Right ventricle myocardium superior (tissue), 1 donor: Measurements from ENCODE around the gene COPZ2. TPM values are rescaled to one million over a fixed set of nuclear protein-coding genes. Genes with fewer than 3 reads are reported as not detected.

Experiments used
- ATAC-seq: fragments of 200-7000 bp; cut with Tn5 transposase; one replicate; pipeline ENCODE4 v1.9.1; 2020; ENCODE audit warnings: mild to moderate bottlenecking; ENCODE audit not compliant: poor library complexity
- DNase-seq: peaks from one replicate; pipeline ENCODE4 v3.0.0-alpha.2; 2020
- intact Hi-C: fragments of 100-400 bp; cut with DNase I; formaldehyde crosslinking; loops from one replicate; pipeline ENCODE4 v1.11.2; 2022
- total RNA-seq: library from RNA; stranded (reverse); fragmentation: NEBNext Ultra II Directional; extraction: Animal tissue kit (Norgen Biotek cat#: 25700); gene quantifications from one replicate; pipeline ENCODE4 v1.2.1, GENCODE V29; 2021
- donor health status: DM: no; HTN: yes; CAD: no; lungs with severe emphysema.

The COPZ2 gene
- total RNA-seq, 1 donor from 2014 or later, result 49.2 TPM

DNA sequence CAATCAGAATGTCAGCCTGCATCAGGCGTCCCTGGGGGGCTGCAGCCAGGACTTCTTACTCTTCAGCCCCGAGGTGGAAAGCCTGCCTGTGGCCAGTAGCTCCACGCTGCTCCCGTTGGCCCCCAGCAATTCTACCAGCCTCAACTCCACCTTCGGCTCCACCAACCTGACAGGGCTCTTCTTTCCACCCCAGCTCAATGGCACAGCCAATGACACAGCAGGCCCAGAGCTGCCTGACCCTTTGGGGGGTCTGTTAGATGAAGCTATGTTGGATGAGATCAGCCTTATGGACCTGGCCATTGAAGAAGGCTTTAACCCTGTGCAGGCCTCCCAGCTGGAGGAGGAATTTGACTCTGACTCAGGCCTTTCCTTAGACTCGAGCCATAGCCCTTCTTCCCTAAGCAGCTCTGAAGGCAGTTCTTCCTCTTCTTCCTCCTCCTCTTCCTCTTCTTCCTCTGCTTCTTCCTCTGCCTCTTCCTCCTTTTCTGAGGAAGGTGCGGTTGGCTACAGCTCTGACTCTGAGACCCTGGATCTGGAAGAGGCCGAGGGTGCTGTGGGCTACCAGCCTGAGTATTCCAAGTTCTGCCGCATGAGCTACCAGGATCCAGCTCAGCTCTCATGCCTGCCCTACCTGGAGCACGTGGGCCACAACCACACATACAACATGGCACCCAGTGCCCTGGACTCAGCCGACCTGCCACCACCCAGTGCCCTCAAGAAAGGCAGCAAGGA is 21.0 kb upstream of the COPZ2 start:
- no peak for ATAC-seq
- no peak for DNase-seq
- intact Hi-C loops, result no loop called here

DNA sequence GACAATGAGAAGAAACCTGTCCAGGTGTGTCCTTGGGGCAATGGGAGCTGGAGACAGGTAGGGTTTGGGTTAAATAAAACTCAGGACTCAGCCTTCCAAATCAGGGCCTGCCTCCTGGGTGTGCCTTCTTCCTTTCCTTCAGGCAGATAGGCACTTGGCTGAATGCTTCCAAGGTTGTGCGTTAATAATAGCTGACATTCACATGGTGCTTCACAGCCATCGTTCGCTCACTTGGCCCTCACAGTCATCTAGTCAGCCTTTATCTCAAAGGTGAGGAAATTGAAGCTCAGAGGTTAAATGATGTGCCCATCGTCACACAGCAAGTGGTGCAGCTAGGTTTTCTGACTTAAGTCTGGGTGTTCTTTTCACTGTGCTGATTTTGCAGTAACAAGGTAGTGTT is 20.0 kb upstream of the COPZ2 start:
- ATAC-seq (no peak), DNase-seq (no peak)
- intact Hi-C loops, result no loop called here

DNA sequence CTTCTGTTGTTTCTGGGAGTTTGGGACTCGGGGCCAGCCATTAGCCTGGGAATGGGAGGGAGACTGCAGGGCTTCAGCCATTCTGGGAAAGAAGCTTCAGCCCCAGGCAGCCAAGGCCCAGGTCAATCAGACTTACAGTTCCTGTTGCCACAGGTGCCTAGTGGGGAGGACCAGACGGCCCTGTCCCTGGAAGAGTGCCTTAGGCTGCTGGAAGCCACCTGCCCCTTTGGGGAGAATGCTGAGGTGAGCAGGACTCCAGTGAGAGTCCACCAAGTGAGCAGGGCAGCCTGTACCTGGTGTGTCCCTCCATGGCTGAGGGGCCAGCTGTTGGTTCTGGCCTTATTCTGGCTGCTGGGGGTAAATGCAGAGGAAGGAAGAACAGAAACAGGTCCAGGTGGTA is 19.3 kb upstream of the COPZ2 start:
- intact Hi-C loops, result no loop called here
- no peak for ATAC-seq

DNA sequence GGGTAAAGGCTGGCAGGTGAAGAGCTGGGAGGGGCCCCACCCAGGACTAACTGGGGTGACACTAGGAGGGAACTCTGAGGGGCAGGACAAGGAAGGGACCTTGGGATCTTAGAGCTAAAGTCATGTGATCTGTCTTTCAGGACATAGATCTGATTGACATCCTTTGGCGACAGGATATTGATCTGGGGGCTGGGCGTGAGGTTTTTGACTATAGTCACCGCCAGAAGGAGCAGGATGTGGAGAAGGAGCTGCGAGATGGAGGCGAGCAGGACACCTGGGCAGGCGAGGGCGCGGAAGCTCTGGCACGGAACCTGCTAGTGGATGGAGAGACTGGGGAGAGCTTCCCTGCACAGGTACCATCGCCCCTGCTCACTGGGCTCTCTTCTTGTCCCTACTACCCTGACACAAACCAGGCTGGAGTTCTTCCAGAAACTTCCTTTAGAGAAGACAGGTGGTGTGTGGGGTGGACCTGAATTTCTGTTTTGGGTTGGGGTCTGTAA is 18.7 kb upstream of the COPZ2 start:
- ATAC-seq (no peak), DNase-seq (no peak)

More for the DNA sequence above, 19.3 kb upstream of the COPZ2 start:
- no peak for DNase-seq

DNA sequence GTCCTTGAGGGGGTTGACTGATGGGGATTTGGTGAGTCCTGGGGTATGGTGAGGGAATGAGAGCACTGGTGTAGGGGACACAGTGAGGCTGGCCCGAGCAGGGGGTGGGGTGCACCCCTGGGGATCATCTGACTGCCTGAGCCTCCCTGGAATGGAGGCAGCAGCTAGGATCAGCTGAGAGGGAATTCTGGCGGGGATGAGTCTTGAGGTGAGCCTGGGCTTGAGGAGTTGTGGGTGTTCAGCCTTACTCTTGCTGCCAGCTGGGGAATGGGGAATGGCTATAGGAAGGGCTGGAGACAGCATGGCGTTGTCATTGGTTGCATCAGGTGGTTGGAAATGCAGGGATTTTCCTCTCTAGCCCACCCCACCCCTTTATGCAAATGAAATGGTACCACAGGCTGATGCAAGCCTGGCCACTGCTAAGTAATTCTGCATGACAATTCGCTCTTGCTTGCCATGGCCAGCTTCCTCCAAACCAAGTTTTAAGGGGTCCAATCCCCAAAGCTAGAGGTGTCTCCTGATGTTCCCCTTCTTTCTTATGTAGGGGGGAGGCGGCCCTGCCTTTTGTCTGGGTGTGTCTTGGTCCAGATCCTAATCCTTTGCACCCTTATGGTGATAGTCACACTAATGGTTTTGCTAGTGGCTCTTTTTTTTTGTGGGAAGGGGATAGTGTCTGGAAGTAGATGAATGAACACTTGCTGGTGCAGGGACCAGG is 18.1 kb upstream of the COPZ2 start:
- ATAC-seq, result no peak
- intact Hi-C loops, result no loop called here

More for the DNA sequence above, 18.7 kb upstream of the COPZ2 start:
- intact Hi-C loops, result no loop called here

DNA sequence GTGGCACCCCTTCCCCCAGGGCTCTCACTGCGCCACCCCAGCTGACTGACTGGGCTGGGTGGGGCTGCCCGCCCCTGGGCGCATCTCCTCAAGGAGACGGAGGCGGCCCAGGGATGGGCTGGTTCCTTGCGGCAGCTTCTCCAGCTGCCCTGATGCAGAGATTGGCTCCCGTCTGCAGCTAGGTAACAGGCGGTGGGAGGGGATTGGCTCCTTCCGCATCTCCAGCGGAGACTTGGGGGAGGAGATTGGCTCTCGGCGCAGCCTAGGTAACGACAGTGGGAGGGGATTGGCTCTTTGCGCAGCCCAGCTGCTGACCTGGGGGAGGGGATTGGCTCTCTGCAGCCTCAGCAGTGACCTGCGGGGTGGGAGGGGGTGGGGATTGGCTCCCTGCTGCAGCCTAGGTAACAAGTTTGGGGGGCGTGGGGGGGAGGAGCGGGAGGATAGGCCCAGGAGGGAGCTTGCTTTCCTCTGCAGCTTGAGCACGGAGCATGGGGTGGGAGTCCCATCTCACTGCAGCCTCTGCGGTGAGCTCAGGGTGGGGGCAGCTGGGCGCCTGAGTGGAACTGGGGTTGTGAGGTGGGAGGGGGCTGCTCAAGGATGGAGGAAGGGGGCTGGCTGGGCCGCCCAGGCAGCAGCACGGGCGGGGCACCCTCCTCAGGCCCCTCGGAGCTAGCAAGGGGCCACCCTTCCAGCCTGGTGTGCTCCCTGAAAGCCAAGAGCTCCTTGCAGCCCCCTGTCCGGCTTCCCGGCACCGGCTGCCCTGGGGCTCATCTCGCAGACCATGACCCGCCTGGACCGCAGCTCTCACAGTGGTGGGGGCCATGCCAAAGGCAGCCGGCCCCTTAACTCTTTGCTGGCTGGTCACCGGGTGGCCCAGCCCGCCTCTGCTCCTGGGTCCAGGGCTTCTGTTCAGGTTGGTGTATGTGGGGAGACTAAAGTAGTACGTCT is 16.9 kb upstream of the COPZ2 start:
- intact Hi-C loops, result no loop called here
- DNase-seq, result peak; percentile 82
- ATAC-seq, result peak; percentile 50

More for the DNA sequence above, 18.1 kb upstream of the COPZ2 start:
- no peak for DNase-seq

DNA sequence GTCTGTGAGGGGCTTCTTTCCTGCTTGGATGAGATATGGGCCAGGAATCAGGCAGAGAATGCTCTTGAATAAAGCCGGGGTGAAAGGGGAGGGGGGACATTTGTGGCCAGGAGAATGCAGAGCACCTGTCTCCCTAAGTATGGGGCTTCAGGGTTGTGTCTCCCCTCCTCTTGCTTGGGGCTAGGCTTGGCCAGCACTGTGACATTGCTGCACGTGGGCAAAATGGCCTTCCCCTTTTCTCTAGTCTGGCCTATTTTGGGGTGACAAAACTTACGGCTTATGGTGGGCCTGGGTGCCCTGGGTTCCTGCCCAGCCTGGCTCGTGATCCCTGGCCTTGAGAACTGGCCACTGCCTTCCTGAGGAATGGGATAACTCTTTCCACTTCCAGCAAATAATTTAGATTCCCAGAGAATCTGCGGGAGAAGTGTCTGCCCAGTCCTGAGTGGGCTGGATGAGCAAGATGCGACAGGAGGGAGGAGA is 16.2 kb upstream of the COPZ2 start:
- no peak for ATAC-seq
- DNase-seq, result no peak
- intact Hi-C loops, result no loop called here

DNA sequence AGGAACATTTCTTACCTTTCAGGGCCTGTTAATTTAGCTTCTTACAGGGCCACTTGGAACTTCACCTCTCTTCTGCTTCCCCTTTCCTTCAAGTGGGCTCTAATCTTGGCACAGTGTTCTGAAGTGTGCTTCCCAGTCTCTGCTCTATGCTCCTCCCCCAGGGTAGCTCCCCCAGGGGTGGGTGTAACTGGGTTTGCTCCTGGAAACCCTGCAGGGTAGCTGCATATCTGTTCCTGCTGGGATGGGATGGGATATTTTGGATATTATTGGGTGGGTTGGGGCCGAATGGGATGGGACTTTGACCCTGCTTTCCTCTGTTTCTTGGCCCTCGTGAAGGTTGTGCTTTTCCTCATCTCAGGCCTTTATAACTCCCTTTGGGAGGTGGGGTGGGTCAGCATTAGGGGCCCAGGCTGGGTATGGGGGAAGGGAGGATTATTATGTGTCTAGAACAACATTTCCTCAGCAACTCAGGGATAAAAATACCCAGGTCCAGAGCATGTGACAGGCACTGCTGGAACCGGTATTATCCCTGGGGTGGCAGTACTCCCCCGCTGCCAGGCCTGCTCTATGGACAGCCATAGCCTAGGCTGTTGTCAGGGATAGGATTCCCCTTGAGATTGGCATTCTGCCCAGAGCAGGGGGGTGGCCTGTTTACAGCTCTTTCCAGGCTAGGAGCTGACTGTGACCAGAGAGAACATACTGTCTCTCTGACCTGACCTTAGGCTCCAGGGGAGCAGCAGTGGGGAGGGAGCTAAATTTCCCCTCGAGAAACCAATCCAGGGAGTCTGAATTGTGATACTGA is 15.6 kb upstream of the COPZ2 start:
- DNase-seq (peak; percentile 89), ATAC-seq (peak; percentile 50)
- intact Hi-C loops, result no loop called here

DNA sequence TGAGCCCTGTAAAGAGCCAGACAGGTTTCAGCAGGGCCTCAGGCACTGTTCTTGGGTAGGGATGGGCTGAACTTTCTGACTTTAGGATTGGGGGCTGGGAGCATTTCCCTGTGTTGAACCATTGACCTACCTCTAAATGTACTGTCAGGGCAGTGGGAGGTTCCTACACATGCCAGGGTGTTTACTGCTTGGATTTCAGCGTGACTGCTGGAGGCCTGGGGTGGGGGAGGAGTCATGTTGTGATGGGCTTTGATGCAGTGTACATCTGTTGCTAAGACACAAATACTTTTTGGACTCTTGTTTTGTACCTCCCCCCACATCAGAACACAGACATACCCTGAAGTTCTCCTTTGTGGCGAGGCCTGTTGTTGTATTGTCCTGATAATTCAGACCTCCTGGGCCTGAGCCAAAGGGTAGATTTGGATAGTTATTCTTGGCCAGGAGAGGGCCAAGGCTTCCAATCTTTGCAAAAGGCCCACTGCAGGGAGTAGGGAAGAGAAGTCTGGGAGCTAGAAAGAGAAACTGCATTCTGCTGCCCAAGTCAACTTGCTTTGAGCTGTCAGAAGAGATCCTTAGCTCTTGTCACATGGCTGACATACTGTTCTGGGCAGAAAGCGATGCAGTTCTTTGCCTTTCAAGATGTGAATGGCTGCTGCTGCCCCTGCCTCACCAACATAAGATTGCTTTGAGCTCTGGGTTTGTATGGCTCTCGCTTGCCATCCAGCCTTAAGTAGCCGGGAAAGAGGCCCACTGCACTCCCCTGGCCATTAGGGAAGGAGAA is 14.3 kb upstream of the COPZ2 start:
- intact Hi-C loops, result no loop called here
- ATAC-seq, result peak; percentile 32
- DNase-seq, result peak; percentile 74

DNA sequence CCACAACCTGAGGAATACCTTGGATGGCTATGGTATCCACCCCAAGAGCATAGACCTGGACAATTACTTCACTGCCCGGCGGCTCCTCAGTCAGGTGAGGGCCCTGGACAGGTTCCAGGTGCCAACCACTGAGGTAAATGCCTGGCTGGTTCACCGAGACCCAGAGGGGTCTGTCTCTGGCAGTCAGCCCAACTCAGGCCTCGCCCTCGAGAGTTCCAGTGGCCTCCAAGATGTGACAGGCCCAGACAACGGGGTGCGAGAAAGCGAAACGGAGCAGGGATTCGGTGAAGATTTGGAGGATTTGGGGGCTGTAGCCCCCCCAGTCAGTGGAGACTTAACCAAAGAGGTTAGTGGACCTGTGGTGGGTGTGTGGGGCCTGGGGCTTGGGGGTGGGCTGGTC is 13.7 kb upstream of the COPZ2 start:
- intact Hi-C loops, result no loop called here

DNA sequence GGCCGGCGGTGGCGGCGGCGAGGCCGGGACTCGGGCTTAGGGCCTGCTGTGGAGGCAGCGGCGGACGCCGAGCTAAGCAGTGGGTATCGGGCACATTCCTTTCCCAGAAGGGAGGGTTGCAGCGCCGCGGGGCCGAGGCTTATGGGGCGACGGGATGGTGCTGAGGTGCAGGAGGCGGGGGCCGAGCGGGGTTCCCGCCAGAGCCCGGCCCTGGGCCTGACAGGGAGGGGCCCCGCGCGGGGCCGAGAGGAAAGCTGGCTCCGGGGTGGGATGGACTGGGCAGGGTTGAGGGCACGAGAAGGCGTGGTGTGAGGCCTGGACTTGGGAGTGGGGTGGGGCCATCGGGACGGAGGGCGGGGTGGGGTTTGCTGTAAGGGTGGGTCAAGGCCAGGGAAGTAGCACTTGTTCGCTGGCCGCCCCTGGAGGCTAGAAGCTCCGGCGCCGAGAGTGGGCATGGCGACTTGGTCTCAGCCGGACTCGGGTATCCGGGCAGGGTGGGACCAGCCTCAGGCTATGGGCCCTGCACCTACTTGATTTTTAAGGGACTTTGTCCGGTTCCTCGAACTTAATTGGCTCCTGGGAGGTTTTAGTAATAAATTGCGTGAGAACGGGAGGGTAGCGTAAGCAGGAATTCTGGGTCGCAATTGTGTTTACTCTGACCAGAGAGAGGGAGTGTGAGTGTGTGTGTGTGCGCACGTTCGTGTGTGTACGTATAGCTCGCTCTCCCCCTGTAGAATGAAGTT is 11.0 kb upstream of the COPZ2 start:
- ATAC-seq (peak; percentile 73), DNase-seq (peak; percentile 95)
- intact Hi-C loops, result no loop called here

More for the DNA sequence above, 13.7 kb upstream of the COPZ2 start:
- DNase-seq, result no peak
- no peak for ATAC-seq

DNA sequence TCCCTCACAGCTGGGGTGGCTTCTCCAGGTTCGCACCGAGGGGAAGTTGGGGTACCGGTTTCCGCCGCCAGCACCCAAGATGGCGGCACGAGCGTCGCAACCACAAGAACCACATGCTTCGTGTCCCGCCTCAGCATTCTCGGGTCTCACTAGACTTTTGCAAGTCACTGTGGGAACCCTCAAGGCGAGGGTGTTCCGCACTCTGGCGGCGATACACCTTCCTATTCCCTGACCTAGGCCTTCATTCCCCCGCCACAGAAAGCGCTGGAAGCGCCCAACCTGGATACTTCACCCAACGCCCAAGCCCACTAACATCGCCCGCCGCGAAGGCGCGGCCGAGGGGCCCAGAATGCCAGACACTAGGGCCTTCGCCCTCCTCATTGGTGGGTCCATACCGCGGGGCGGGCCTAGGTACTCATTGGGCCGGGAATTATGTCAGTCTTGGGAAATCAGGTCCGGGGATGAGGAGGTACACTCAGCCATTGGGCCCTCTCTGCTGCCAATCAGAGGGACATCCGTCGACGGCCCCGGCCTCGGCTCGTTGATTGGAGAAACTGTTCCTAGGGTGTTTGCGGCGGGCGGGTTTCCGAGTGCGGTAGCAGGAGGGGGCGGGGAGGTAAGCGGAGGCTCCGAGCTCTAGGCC is 10.3 kb upstream of the COPZ2 start, which contains the start of gene NFE2L1:
Gene NFE2L1, plus strand, starts transcription at position 619 of the 643 bp plus-strand sequence. CDS start 2,760 bp downstream, outside the sequence.
- intact Hi-C loops, result no loop called here
- ATAC-seq, result peak; percentile 81
- peak; percentile 100 for DNase-seq

DNA sequence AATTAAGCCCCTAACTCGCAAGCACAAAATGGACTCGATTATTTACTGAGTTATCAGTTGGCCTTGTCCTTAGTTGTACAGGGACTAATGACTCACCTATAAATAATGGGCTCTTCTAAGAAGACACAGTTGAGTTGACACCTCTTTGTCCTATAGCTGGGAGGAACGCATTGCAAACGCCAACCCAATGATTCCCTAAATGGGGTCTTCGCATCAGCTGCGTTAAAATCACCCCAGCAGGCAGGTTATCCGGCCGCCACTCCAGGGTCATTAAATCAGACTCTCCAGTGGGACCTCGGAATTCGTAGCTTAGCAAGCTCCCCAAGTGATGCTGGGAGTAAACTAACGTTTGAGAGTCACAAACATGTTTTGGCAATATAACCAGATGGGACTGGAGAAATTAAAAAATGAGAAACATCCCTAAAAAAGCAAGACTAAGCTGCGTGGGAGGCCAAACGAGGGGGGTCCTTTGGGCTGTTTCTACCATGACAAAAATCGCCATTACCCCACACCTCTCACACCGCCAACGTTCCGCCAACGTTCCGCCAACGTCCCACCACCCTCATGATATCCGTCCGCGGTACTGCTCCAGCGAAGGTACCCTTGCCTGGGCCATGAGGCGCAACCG is 9.6 kb upstream of the COPZ2 start:
- DNase-seq, result no peak
- intact Hi-C loops, result no loop called here
- ATAC-seq, result no peak

DNA sequence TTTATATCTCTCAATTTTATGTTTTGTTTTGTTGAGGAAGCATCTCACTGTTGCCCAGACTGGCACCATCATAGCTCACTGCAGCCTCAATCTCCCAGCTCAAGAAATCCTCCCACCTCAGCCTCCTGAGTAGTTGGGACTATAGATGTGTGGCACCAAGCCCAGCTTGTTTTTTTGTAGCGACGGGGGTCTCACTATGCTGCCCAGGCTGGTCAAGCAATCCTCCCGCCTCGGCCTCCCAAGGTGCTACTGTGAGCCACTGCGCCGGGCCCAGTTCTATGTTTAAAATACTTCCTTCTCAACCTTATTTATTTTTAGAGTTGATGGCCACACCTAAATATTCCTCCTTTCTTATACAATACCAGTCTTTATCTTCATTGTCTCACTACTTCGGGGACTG is 8.7 kb upstream of the COPZ2 start:
- no peak for DNase-seq
- intact Hi-C loops, result no loop called here
- ATAC-seq, result no peak

DNA sequence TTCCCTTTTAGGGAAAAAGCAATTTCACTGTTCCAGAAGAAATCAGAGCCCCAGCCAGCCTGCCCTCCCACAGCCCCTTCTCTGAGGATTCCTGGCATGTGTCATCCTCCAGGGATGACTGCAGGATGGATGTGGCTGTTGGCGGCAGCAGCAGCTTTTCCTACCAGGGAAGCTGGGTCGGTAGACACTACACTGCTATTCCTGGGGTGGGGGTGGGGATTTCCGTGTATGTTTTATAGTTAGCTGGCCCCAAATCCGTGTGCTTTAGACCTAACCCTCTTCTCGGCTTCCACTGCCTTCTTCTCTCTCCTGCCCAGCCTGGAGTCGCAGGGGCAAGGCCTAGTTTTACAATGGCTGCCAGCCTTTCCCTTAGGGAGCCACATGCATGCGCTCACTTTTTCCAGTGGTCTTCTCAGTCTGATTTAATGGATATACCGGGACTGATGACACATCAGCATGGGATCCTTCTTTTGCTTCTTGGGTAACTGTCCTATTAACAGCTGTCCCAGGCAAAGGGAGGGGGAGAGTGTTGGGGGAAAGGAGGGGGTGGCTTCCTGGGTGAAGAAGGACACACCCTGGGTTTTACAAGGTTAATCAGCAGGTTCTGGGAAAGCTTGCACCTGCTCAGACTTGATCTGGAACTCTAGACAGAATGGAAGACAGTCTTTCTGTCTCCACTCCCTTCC is 7.9 kb upstream of the COPZ2 start:
- intact Hi-C loops, result no loop called here
- DNase-seq, result no peak
- ATAC-seq, result no peak
